ENCODE results near the gene ARAP3. TPM values are rescaled to one million over a fixed set of nuclear protein-coding genes. Genes with fewer than 3 reads are reported as not detected.

ARAP3 gene
- total and polyA plus RNA-seq, 9 of the 15 experiments (the other 6 are each of a cell fraction or from before 2014, with no cell fraction given) = 0.83 to 25.7 (median 6.4) TPM

- TF ChIP-seq SRSF3 (IDR thresholded peaks at IDR 0.05; ENCODE audit: insufficient read depth, low read length) (no peak), ESRRB (CRISPR knock-in tag; IDR thresholded peaks at IDR 0.05; ENCODE audit: borderline replicate concordance) (no peak), NR1H2 (CRISPR knock-in tag; IDR thresholded peaks at IDR 0.05) (no peak), RBFOX2 (IDR thresholded peaks at IDR 0.05; ENCODE audit: low read depth, low read length) (peak; percentile 55), KLF16 (IDR thresholded peaks at IDR 0.05) (peak; percentile 91), ZNF146 (CRISPR knock-in tag; IDR thresholded peaks at IDR 0.05; ENCODE audit: unreplicated experiment) (no peak), PHB (CRISPR knock-in tag; IDR thresholded peaks at IDR 0.05) (no peak), EGR1 (conservative IDR thresholded peaks at IDR 0.05) (peak; percentile 16; the same call in 1 of the 2 replicates), CREB1 (IDR thresholded peaks at IDR 0.05) (peak; percentile 75), CREB1 (CRISPR knock-in tag; IDR thresholded peaks at IDR 0.05) (no peak), MEF2D (tag; conservative IDR thresholded peaks at IDR 0.05; ENCODE audit: low read depth) (0 out of 2 replicates have a peak, but pooled peaks have one; percentile 32), OTX1 (CRISPR knock-in tag; IDR thresholded peaks at IDR 0.05) (no peak), NEUROD1 (IDR thresholded peaks at IDR 0.05; ENCODE audit: borderline replicate concordance, low read depth, low read length, partially characterized antibody) (peak; percentile 70), ZNF197 (CRISPR knock-in tag; IDR thresholded peaks at IDR 0.05; ENCODE audit: low read depth) (peak; percentile 79), CEBPG (CRISPR knock-in tag; IDR thresholded peaks at IDR 0.05) (no peak), CEBPG (tag; conservative IDR thresholded peaks at IDR 0.05 in 1 of 2, IDR thresholded peaks at IDR 0.05 in 1 of 2) (no peak; a peak in 1 of 4 replicates), MGA (IDR thresholded peaks at IDR 0.05) (no peak), NR4A1 (CRISPR knock-in tag; IDR thresholded peaks at IDR 0.05) (no peak), NR4A1 (tag; IDR thresholded peaks at IDR 0.05) (peak; percentile 59; the same call in 1 of the 2 replicates)
Measured at GRCh38 chr5:141605523-141606277, 76.3 kb downstream of the ARAP3 start (continued).

Measured in K562 (cell line).